ENCODE measurements around the gene MEIS3. TPM values are rescaled to one million over a fixed set of nuclear protein-coding genes. Genes with fewer than 3 reads are reported as not detected.

MEIS3 gene
- total and polyA plus RNA-seq, 9 donors, result 7.2 to 30.6 (median 18.6) TPM

DNA sequence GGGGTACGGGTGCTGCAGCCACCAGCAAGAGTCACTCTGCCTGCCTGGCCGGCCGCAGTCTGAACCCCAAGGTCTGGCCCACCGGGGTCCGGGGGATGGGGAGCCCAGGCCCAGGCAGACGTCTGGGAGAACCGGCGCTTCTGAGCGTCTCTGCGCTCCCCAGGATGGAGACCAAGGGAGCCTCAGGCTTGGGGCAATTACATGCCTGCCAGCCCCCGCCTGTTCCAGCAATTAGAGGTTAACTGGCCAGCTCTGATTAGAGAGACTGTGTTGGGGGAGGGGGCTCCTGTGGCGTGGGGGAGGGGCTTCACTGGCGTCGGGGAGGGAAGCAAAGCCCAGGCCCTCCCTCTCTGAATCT, 11.9 kb downstream of the MEIS3 start:
- Histone ChIP-seq H3K27me3 (no peaks in the 10 kb centered on the region), H3K27ac (no peak overlapping the region), H3K4me3 (no peak overlapping the region), H3K9me3 (no peaks in the 10 kb centered on the region), H3K4me1 (ENCODE audit: insufficient read depth) (no peaks in the 10 kb centered on the region), H3K36me3 (no peaks in the 10 kb centered on the region)
- WGBS, 3 donors, result 25 to 43% (median 41%) methylated on average over 13 to 14 of the region's 14 CpGs
- intact Hi-C loops (cut with DNase I), result loop anchor here in 1 of 4 donors (10.0 kb wide), 1 partner anchor 103 kb away; the partner anchor contains the start of gene C5AR1
- TF ChIP-seq POLR2A (IDR thresholded peaks at IDR 0.05) (no peak), CTCF (IDR thresholded peaks at IDR 0.05) (no peak), EP300 (IDR thresholded peaks at IDR 0.05) (no peak)
- no peak for DNase-seq

GRCh38 chr19:47406711-47407416, 12.5 kb downstream of the MEIS3 start:
- no peaks in the 10 kb centered on the region for H3K36me3 ChIP-seq
- H3K4me1 ChIP-seq (ENCODE audit: insufficient read depth), result no peaks in the 10 kb centered on the region
- no peaks in the 10 kb centered on the region for H3K27me3 ChIP-seq
- intact Hi-C loops (cut with DNase I), result loop anchor here in 1 of 4 donors (10.0 kb wide), 1 partner anchor 102 kb away; the partner anchor contains the start of gene C5AR1
- H3K4me3 ChIP-seq, result no peak overlapping the region
- TF ChIP-seq CTCF (IDR thresholded peaks at IDR 0.05) (no peak), EP300 (IDR thresholded peaks at IDR 0.05) (no peak), POLR2A (IDR thresholded peaks at IDR 0.05) (no peak)
- WGBS, 3 donors, result 22 to 30% (median 27%) methylated on average over 47 of the region's 47 CpGs
- DNase-seq, result peak in 2 of 5 donors; percentile 39 to 51
- H3K27ac ChIP-seq, result no peak overlapping the region
- H3K9me3 ChIP-seq, result no peaks in the 10 kb centered on the region

DNA sequence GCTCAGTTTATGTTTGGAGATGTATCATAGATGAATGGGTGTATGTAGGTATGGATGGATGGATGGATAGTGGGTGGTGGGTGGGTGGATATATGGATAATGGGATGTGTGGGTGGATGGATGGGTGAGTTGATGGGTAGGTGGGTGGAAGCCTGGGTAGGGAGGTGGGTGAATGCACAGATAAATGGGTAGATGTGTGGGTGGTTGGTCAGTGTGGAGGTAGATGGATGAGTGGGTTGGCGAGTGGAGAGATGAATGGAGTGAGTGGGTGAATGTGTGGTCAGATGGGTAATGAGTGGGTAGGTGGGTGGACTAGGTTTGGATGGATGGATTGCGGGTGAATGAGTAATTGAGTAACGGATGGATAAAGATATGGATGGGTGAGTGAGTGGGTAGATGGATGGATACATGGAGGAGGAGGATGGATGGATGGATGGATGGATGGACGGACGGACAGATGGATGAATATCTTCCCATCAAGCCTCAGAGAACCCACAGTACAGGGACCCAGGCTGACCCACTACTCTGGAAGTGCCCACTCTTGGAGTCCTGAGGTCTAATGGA, 13.4 kb downstream of the MEIS3 start:
- 94 to 98% (median 96%) methylated on average over 5 of the region's 5 CpGs for WGBS, 3 donors
- intact Hi-C loops (cut with DNase I), result loop anchor here in 1 of 4 donors (10.0 kb wide), 1 partner anchor 101 kb away; the partner anchor contains the start of gene C5AR1
- H3K4me3 ChIP-seq, result no peak overlapping the region
- no peaks in the 10 kb centered on the region for H3K36me3 ChIP-seq
- H3K4me1 ChIP-seq (ENCODE audit: insufficient read depth), result no peaks in the 10 kb centered on the region
- H3K9me3 ChIP-seq, result no peaks in the 10 kb centered on the region
- DNase-seq, result no peak
- TF ChIP-seq EP300 (IDR thresholded peaks at IDR 0.05) (no peak), POLR2A (IDR thresholded peaks at IDR 0.05) (no peak), CTCF (IDR thresholded peaks at IDR 0.05) (no peak)
- H3K27me3 ChIP-seq, result no peaks in the 10 kb centered on the region
- no peak overlapping the region for H3K27ac ChIP-seq

GRCh38 chr19:47405197-47405550, 14.2 kb downstream of the MEIS3 start:
- Histone ChIP-seq H3K4me1 (ENCODE audit: insufficient read depth) (no peaks in the 10 kb centered on the region), H3K27me3 (no peaks in the 10 kb centered on the region), H3K36me3 (no peaks in the 10 kb centered on the region), H3K27ac (no peak overlapping the region), H3K9me3 (no peaks in the 10 kb centered on the region), H3K4me3 (no peak overlapping the region)
- TF ChIP-seq POLR2A (IDR thresholded peaks at IDR 0.05) (no peak), CTCF (IDR thresholded peaks at IDR 0.05) (no peak), EP300 (IDR thresholded peaks at IDR 0.05) (no peak)
- DNase-seq, result no peak
- intact Hi-C loops (cut with DNase I), result loop anchor here in 1 of 4 donors (10.0 kb wide), 1 partner anchor 100 kb away; the partner anchor contains the start of gene C5AR1
- 88 to 90% (median 90%) methylated on average over 4 of the region's 4 CpGs for WGBS, 3 donors

Data from ovary (tissue), 9 donors.